ENCODE data around the gene HSF5.

Gene HSF5

GRCh38 chr17:58382872-58383242 lies 105.4 kb downstream of the HSF5 start:
- no peak overlapping the region for H3K4me3 ChIP-seq (replicated peaks; ENCODE audit: low read depth, low read length)
- no peak for DNase-seq (ENCODE audit: low read depth)
- TF ChIP-seq CTCF (IDR thresholded peaks at IDR 0.05; ENCODE audit: low read length, missing control alignments), result no peak

GRCh38 chr17:58382108-58382871 lies 105.9 kb downstream of the HSF5 start:
- H3K4me3 ChIP-seq (replicated peaks; ENCODE audit: low read depth, low read length), result no peak overlapping the region
- no peak for DNase-seq (ENCODE audit: low read depth)
- TF ChIP-seq CTCF (IDR thresholded peaks at IDR 0.05; ENCODE audit: low read length, missing control alignments), result no peak

- no peak for TF ChIP-seq CTCF (IDR thresholded peaks at IDR 0.05; ENCODE audit: low read length, missing control alignments)
- no peak for DNase-seq (ENCODE audit: low read depth)
- H3K4me3 ChIP-seq (replicated peaks; ENCODE audit: low read depth, low read length), result no peak overlapping the region
These were observed 106.8 kb downstream of the HSF5 start for GRCh38 chr17:58381124-58382035.

GRCh38 chr17:58380207-58381123 lies 107.7 kb downstream of the HSF5 start:
- no peak for TF ChIP-seq CTCF (IDR thresholded peaks at IDR 0.05; ENCODE audit: low read length, missing control alignments)
- H3K4me3 ChIP-seq (replicated peaks; ENCODE audit: low read depth, low read length), result no peak overlapping the region

GRCh38 chr17:58379511-58379824 lies 108.7 kb downstream of the HSF5 start:
- TF ChIP-seq CTCF (IDR thresholded peaks at IDR 0.05; ENCODE audit: low read length, missing control alignments), result no peak
- DNase-seq (ENCODE audit: low read depth), result no peak
- no peak overlapping the region for H3K4me3 ChIP-seq (replicated peaks; ENCODE audit: low read depth, low read length)

More at GRCh38 chr17:58380207-58381123, 107.7 kb downstream of the HSF5 start:
- no peak for DNase-seq (ENCODE audit: low read depth)

DNA sequence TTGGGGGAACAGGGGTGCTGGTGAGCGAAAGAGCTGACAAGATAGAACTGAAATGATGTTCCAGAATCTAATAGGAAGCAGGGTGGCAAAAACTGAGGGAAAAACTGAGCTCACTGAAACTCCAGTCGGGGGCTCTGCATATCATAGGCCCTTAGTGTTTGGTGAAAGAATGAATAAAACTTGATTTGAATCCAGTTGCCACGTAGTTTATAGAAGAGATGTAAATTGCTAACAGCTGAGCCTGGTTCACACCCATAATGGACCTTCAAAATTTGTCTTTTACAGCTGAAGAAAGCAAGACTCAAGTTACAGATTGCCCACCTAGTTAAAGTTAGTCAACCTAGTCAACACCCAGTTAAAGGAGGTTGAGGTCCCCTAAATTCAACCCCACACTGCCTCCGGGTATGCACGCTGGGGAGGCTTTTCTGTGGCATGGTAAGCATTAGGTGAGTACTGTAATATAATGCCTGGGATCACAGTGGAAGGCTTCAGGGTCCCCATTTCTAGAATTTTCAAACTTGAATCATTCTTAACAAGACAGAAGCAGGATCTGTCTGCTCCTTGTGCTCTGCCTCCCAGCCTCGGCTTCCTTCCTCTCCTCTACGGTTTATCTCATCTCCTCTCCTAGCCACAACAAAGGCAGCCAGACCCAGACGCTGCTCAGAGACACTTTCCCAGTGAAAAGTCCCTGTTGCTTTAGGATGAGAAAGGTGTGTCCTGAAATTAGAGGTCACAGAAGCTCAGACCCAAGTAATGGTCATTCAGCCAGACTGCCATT lies 109.3 kb downstream of the HSF5 start:
- H3K4me3 ChIP-seq (replicated peaks; ENCODE audit: low read depth, low read length), result no peak overlapping the region
- no peak for DNase-seq (ENCODE audit: low read depth)
- no peak for TF ChIP-seq CTCF (IDR thresholded peaks at IDR 0.05; ENCODE audit: low read length, missing control alignments)
